HG03354 (cell line): Measurements from ENCODE around the gene KANSL1.
A peak's percentile ranks its signal among the peaks of the same experiment; 100 is the strongest.
"Not testable (repeated sequence)": the region's sequence is repeated elsewhere in the genome, so short reads cannot be mapped to it uniquely, and the experiment has no call there.

Experiments used
- ATAC-seq: cut with Tn5 transposase; IDR thresholded peaks from one replicate; pipeline ENCODE4 v1.9.1; 2021; ENCODE audit warnings: mild to moderate bottlenecking; ENCODE audit not compliant: unreplicated experiment, poor library complexity, severe bottlenecking

KANSL1 gene, protein sequence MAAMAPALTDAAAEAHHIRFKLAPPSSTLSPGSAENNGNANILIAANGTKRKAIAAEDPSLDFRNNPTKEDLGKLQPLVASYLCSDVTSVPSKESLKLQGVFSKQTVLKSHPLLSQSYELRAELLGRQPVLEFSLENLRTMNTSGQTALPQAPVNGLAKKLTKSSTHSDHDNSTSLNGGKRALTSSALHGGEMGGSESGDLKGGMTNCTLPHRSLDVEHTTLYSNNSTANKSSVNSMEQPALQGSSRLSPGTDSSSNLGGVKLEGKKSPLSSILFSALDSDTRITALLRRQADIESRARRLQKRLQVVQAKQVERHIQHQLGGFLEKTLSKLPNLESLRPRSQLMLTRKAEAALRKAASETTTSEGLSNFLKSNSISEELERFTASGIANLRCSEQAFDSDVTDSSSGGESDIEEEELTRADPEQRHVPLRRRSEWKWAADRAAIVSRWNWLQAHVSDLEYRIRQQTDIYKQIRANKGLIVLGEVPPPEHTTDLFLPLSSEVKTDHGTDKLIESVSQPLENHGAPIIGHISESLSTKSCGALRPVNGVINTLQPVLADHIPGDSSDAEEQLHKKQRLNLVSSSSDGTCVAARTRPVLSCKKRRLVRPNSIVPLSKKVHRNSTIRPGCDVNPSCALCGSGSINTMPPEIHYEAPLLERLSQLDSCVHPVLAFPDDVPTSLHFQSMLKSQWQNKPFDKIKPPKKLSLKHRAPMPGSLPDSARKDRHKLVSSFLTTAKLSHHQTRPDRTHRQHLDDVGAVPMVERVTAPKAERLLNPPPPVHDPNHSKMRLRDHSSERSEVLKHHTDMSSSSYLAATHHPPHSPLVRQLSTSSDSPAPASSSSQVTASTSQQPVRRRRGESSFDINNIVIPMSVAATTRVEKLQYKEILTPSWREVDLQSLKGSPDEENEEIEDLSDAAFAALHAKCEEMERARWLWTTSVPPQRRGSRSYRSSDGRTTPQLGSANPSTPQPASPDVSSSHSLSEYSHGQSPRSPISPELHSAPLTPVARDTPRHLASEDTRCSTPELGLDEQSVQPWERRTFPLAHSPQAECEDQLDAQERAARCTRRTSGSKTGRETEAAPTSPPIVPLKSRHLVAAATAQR (N-terminal part only)

DNA sequence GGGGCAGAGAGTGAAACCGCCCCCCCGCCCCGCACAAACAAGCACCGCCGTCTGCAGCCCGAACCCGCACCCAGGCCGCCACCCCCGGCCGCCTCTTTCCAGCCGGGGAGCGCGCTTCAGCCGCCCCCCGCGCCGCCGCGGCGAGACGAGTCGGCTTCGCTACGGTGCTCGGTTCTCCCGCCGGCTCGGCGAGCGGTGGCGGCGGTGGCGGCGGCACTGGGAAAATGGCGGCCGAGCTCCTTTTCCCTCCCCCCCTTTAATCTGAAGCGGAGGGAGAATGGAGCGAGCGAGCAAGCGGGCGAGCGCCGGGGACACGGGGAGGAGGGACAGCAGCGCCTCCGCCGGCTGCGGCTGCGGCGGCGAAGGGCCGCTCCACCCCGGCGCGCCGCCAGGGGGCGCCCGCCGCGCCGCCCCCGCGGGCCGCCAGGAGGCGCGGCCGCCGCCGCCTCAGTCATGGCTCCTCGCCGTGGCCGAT lies at the start of gene KANSL1:
TSS of gene KANSL1 (minus strand) at position 279 of the 475 bp plus-strand sequence. CDS start 21,286 bp downstream, outside the sequence.
- ATAC-seq, result peak; percentile 72

DNA sequence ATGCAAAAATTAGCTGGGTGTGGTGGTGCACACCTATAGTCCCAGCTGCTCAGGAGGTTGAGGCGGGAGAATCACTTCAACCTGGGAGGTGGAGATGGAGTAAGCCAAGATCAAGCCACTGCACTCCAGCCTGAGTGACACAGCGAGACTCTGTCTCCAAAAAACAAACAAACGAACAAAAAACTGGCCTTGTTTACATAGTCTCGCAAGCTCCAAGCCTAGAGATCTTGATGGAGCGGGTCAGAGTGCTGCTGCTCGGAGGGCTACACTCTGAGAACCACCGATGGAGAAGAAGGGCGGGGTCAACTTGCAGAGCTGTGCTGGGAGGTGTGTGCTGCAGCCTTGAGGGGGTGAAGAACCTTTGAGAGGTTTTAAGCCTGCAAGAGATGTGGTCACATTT lies 38.1 kb upstream of the KANSL1 start:
- ATAC-seq, result not testable (repeated sequence)

DNA sequence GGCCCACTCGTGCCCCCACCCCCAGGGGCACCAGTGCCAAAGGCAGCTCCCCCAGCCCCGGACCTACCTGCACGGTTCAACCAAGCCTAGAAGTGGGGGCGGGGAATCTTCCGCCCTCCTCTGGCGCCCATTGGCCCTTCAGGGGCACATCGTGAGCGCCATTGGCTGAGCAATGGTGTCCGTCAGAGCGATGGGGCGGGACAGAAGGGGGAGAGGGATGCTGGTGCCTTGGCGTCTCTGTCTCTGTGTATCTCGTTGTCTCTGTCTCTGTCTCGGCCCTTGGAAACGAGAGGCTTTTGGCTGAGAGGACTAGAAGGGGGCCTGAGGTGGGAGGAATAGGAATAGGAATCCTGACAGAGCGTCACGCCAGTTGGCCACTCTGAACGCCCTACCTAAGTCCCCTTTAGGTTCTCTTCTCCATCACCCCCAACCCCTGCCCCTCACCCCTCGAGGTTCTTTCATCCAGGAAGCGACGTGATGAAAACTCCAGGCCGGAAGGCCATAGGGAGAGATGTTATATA lies 32.1 kb upstream of the KANSL1 start:
- peak; percentile 99 for ATAC-seq

DNA sequence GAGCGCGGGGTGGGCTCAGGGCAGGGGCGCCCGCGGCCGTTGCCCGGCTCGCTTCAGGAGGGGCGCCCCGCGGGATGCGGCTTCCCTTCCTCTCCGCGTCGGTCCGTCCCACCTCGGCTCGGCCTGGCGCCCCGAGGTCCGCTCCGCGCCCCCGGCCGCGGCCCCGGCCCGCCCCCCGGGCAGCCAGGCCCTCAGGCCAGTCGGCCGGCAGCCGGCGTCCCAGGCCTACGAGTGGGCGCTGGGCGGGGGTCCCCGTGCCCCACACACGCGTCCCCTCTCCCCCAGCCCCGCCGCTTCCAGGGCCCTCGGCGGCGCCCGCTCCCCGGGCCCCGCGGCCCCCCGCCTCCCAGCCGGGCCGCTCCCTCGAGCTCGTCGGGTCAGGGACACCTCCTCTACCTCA lies 31.6 kb upstream of the KANSL1 start:
- peak; percentile 45 for ATAC-seq

DNA sequence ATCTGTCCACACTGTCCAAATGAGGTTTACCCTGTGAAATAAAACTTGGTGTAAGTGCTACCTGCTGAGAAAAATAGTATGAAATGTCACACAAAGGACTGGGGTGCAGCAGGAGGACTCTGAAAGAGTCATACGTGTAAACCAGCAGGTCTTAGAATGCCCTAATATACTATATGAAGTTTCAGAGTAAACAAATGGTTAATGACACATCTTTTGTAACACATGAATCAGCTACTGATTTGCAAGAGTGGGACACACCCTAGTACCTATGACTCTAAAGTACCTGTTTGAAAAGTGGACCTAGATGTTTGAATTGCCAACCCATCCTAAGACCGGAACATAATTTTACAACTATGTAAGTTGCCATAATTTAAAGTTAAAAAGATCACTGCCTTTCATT lies 29.8 kb upstream of the KANSL1 start:
- not testable (repeated sequence) for ATAC-seq

DNA sequence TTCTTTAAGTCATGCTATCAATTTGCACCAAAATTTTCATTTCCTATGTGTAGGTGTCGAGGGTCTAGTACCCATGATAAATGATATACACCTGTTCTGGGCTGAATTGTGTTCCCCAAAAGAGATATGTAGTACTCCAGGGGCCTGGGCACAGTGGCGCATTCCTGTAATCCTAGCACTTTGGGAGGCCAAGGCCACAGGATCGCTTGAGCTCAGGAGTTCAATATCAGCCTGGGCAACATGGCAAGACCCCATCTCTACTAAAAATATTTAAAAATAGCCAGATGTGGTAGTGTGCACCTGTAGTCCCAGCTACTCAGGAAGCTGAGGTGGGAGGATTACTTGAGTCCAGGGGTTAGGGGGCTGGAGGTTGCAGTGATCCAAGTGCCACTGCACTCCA lies 23.5 kb upstream of the KANSL1 start:
- ATAC-seq, result no peak

DNA sequence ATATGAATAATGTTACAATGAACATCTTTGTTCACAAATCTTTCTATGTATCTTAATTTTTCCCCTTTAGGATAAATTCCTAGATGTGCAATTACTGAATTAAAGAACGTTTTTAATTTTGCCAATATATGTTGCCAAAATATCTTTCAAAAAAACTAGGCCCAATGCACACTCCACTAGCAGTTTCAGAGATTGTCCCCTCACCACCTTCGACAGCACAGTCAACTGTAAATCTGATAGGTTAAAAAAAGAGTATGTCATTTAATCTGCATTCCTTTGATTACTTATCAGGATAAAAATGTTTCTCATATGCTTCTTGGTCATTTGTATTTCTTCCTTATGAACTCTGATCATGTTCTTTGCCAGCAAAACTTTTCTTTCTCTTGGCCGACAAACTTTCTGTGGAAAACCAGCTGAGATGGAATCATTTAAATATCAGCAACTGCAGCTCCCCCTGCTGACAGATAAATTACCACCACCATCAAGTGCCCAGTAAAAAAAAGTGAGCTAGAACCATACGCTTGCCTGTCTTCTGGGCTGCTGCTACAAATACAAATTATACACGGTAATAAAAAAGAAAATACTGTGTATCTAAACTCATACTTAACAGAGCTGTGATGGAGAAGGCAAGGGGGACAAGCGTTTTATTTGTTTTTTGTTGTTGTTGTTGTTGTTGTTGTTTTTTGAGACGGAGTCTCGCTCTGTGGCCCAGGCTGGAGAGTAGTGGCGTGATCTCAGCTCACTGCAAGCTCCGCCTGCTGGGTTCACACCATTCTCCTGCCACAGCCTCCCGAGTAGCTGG lies 19.6 kb upstream of the KANSL1 start:
- ATAC-seq, result no peak

DNA sequence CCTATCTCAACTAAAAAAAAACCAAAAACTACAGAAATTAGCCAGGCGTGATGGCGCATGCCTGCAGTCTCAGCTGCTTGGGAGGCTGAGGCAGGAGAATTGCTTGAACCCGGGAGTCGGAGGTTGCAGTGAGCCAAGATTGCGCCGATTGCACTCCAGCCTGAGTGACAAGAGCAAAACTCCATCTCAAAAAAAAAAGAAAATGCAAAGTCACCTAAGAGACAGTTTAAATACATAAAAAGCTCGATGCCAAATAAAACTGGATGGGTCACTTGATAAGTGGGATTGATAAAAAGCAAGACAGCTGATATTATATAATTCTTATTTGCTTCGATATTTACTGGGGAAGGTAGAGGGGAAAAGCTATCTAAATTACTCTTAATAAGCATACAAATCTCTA lies 15.8 kb upstream of the KANSL1 start:
- ATAC-seq, result no peak

DNA sequence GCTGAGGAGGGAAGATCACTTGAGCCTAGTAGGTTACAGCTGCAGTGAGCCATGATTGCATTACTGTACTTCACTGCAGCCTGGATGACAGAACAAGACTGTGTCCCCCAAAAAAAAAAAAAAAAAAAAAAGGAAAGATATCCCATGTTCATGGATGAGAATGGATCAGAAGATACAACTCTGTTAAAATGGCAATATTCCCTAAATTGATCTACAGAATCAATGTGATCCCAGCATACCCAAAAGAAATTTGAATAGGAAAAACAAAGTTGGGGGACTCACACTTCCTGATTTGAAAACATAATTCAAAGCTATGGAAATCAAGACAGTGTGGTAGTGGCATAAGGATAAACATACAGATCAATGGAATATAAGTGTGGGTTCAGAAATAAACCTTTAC lies 12.7 kb upstream of the KANSL1 start:
- no peak for ATAC-seq

DNA sequence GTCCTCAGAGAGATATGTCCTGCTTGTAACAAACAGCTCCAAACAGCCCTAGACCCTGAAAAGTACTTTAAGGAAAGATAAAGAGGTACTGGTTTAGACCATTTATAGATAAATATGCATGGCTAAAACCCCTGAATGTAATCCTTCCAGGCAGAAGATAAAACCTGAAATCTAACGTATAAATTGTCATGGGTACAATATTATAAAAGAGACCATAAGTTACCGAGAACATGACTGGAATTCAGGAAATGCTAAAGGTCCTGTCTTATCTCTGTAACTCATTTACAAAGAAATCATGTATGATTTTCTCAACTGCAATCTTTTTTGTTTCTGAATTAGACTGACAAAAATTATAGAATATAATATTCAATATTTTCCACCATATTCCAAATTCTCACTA lies 9.2 kb upstream of the KANSL1 start:
- no peak for ATAC-seq

DNA sequence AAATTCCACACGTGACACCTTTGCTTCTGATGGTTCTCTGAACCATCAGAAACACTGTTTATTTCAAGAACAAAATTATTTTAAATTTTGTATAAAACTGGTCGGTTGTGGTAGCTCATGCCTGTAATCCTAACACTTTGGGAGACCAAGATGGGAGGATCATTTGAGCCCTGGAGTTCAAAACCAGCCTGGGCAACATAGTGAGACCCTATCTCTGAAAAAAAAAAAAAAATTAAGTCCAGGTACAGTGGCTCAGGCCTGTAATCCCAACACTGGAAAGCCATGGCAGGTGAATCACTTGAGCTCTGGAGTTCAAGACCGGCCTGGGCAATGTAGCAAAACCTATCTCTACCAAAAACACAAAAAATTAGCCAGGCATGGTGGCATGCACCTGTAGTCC lies 8.3 kb upstream of the KANSL1 start:
- no peak for ATAC-seq

DNA sequence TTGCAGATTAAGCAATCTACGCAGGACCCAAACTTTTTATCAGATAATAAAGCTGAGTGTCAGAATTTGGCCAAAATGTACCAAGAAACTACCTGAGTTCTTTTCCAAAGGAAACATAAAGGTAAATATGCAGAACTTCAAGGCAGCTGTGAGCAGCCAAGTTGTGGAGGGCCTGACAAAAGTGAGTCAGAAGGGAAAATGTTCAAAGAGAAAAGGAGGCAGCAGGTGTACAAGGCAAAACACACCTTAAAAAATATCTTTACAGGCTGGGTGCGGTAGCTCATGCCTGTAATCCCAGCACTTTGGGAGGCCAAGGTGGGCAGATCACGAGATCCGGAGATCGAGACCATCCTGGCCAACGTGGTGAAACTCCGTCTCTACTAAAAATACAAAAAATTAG lies 7.0 kb upstream of the KANSL1 start:
- ATAC-seq, result no peak

DNA sequence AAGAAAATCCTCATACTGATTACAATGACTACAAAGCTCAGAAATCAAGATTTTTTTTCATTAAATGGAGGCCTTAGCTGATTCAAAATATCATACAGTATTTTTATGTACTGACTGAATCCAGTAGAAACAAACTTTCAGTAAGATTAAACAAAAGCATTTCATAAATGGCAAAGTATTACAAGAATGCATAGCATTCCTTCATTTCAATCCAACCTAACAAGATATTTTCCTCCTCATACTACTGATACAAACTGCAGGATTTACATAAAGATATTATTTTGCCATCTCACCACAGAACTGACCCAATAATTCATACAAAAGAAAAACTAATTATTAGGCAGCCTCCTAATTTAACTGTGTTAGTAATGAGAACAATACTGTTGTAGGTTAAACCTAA lies 6.2 kb upstream of the KANSL1 start:
- ATAC-seq, result no peak

DNA sequence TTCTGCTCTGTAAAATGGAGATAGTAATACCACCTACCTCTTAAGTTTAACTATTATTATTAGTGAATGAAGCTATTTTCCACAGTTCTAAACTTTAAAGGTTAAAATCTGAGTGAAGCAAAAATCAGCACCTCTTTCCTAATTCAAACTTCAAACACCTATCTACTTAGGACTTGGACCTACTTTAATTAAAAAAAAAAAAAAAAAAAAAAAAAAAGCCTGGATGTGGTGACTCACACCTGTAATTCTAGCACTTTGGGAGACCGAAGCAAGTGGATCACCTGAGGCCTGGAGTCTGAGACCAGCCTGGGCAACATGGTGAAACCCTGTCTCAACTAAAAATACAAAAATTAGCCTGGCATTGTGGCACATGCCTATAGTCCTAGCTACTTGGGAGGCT lies 5.0 kb upstream of the KANSL1 start:
- no peak for ATAC-seq

DNA sequence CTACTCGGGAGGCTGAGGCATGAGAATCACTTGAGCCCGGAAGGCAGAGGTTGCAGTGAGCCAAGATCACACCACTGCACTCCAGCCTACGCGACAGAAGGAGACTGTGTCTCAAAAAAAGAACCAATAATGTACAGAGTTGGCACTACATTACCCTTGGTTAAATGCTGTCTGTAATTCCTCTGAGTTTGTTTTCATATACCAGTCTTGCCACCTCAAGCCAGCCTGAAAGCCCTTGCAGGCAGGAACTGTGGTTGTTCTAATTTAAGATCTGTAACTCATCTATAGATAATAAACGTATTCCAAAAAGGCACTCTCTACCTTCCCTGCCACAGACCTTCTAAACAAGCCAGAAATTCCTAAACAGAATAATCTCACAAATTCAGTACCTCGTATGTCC lies 4.3 kb upstream of the KANSL1 start:
- no peak for ATAC-seq

DNA sequence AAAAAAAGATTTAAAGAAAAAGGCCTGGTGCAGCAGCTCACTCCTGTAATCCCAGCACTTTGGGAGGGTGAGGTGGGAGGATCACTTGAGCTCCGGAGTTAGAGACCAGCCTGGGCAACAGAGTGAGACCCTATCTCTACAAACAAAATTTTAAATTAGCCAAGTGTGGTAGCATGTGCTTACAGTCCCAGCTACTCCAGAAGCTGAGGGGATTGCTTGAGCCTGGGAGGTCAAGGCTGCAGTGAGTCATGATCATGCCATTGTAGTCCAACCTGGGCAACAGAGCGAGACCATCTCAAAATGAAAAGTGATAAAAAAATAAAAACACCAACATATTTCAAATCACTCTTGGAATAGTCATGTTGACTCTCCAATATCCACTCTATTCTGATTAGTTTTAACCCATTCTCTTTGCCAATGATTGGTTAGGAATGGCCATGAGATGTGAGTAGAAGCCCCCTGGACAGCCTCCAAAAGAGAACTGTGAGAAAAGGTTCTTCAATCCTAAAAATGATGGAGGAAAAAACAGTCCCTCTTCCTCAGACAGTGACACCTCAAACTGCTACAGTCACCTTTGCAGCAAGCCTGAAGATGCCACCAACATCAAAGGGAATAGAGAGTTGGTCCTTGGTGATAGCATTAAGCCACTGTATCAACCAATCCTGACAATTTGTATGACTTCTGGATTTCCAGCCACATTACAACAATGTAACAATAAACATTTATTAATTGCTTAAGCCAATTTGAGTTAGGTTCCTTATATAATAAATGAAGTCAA lies 2.9 kb upstream of the KANSL1 start:
- ATAC-seq, result no peak

DNA sequence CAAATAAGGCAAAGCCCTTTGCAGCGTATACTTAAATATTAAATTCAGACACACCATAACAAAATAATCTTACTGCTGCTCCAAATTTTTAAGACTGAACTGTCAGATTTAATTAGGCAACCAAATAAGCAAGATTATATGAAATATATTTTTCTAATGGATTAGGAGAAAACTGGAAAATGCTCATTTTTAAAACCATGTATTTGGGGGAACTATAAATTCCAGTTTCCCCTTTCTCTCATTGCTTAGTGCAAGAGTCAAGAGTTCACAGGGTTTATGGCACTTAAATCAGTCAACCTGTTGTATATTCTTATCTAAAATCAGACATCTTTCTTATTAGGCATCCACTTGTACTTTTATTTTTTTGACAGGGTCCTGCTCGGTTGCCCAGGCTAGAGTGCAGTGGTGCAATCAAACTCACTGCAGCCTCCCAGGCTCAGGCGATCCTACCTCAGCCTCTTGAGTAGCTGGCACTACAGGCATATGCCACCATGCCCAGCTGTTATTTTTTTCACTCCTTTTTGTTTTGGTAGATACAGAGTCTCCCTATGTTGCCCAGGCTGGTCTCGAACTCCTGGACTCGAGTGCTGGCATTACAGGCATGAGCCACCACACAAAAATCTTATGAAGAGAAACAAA lies 2.1 kb upstream of the KANSL1 start:
- ATAC-seq, result no peak
